Fibroblast of peridontal ligament (primary cell): ENCODE measurements around the gene SERPINI2.

Source experiments
- DNase-seq: peaks from one replicate; pipeline ENCODE4 v3.0.0-alpha.2; 2010; ENCODE audit errors: extremely low read depth

SERPINI2 gene, protein sequence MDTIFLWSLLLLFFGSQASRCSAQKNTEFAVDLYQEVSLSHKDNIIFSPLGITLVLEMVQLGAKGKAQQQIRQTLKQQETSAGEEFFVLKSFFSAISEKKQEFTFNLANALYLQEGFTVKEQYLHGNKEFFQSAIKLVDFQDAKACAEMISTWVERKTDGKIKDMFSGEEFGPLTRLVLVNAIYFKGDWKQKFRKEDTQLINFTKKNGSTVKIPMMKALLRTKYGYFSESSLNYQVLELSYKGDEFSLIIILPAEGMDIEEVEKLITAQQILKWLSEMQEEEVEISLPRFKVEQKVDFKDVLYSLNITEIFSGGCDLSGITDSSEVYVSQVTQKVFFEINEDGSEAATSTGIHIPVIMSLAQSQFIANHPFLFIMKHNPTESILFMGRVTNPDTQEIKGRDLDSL

DNA sequence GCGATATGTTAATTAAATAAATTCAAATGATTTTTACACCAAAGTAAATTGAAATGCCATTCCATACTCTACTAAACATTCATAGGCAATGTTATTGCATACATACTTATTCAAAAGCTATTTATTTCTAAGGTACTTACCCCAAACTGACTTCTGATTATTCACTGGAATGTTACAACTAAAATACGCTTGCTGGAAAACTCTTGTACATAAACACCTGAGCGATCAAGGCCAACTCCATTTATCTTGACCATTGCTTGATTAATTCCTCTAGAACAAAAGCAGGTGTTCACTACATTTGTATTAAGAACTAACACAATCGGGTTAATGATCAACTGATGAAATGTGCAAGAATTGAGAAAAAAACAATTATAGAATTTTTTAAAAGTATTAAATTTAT is at the start of gene SERPINI2:
Gene SERPINI2, minus strand, starts transcription at position 180 of the 400 bp plus-strand sequence. CDS start 2,208 bp downstream, outside the sequence.
- DNase-seq: no peak

DNA sequence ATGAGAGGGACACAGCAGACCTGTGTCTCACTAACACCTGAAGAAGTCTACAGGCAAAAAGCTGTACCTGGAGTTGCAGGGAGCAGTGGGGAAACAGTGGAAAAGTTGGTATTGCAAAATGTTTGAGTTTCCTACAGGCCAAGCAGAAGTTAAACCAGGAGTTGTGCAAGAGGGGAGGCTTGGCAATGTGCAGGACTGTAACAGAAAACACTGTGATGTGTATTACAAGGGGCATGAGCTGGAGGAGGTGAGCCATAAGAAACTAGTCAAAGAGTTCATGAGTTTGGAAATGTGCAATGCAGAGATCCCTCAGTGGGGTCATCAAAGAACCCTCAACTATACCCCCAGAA is 47.1 kb upstream of the SERPINI2 start:
- no peak for DNase-seq

DNA sequence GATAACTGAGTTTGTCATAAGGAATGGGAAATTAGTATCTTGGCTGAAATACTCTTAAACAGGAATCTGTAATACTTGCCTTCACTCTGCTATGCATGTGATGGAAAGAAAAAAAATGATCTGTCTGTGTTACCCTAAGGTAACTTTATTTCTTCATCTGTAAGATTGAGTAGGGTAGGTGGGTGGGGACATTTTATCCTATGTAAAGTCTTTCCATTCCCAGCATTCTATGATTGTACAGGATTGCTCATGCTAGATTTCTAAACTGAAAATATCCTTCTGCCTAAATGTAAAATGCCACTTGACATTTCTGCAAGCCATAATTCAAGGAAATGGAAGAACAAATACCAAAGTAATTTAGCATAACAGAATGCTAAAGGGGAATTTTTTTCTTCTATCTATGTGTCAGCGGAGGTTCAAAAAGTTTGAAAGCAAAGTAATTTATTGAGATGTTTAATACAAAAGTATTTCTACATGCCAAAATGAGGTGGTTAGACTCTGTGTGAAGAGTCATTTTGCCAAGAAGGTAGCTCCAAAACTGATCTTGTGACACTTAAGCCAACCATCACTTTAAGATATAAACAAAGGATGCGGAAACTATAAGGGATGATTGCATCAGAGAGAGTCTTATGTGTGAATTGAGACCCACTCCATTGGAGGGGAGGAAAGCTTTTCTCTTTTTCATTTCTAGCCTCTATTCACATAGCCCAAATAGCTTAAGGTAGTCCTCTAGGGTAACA is 46.6 kb upstream of the SERPINI2 start:
- no peak for DNase-seq

DNA sequence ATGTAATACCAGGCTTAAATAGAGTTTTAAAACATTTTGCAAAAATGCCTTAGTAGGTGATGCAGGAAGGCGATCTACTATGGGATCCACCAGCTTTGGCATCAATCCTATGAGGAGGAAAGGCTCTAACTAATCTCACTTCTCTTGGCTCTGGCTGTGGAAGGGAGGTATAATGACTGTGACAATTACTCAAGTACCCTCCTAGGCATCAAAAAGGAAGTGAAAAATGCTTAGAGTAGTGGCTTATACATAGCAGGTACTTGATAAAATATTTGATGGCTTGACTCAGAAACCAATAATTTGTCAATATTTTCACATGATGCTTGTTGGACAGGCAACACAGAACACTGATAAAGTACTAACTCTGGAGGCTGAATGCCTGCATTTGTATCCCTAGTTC is 34.1 kb upstream of the SERPINI2 start:
- DNase-seq: no peak

DNA sequence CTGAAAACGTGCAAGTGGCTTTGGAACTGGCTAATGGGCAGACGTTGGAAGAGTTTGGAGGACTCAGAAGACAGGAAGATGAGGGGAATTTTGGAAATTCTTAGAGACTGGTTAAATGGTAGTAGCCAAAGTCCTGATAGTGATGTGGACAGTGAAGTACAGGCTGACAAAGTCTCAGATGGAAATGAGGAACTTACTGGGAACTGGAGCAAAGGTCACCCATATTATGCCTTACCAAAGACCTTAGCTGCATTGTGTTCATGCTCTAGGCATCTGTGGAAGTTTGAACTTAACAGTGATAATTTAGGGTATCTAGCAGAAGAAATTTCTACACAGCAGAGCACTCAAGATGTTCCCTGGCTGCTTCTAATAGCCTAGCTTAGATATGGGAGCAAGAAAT is 28.6 kb upstream of the SERPINI2 start:
- DNase-seq: no peak

DNA sequence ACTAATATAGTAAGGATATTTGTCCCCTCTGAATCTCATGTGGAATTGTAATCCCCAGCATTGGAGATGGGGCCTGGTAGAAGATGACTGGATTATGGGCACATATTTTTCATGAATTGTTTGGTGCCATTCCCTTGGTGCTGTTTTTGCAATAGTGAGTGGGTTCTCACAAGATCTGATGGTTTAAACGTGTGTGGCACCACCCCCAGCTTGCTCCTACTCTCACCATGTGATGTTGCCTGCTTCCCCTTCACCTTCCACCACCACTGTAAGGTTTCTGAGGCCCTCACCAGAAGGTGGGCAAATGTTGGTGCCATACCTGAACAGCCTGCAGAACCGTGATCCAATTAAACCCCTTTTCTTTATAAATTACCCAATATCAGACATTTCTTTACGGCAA is 28.1 kb upstream of the SERPINI2 start:
- DNase-seq: no peak

DNA sequence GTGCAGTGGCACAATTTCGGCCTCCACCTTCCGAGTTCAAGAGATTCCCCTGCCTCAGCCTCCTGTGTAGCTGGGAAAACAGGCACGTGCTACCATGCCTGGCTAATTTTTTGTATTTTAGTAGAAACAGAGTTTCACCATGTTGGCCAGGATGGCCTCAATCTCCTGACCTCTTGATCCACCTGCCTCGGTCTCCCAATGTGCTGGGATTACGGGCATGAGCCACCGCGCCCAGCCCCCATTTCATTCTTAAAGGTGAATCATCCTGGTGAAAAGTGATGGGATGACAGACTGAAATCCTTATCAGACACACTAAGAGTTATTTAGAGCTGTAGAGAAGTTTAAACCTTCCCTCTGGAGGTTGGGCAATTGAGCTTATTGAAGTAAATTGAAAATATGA is 24.1 kb upstream of the SERPINI2 start:
- DNase-seq: no peak

DNA sequence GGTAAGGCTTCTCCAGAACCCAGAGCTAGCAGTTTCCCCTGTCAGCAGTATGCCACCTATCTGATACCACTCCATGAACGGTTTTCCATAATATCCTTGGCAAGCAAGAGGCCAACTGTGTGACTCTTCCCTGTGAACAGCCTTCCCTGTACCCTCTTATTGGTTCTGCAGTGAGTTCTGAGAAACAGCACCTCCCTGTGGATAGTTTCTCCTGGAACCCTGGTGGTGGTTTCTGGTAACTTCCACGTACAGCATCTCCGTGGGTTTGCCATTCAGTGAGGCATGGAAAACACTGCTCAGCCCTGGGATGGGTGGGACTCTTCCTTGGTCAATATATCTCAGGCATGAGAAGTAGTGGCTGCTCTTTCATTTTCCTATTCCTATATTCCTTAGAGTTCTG is 19.4 kb upstream of the SERPINI2 start:
- no peak for DNase-seq

DNA sequence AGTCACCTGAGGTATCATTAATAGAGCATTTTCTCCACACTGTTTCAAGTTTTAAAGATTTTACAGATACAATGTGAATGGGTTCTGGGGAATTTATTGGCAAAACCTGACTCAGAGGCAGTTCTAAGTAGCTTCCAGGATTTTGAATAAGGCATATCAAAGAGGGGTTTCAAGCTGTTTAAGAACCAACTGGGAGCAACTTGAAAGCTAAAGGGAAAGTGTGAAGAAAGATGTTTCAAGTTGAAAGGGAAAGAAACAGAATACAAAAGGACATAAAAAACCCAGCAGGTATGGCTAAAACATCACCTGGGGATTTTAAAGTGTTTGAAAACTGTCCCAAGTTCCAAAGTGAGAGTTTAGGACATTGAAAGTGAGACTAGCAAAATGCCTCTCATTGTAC is 17.8 kb upstream of the SERPINI2 start:
- no peak for DNase-seq

DNA sequence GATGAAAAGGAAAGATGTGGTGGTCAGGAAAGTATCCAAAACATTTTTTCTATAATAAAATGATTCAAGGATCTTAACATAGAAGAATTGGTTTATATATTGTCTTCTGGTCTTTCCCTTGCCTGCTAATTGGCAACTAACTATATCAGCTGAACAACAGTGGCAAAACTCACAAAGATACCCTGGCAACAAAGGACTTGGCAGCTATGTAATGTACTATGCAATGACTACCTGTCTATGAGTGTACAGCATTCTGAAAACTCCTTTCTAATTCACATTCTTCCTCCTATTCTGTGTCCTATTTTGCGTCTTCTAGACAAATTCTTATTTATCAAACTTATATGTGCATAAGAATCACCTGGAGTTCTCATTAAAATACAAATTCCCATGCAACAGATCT is 15.7 kb upstream of the SERPINI2 start:
- no peak for DNase-seq

DNA sequence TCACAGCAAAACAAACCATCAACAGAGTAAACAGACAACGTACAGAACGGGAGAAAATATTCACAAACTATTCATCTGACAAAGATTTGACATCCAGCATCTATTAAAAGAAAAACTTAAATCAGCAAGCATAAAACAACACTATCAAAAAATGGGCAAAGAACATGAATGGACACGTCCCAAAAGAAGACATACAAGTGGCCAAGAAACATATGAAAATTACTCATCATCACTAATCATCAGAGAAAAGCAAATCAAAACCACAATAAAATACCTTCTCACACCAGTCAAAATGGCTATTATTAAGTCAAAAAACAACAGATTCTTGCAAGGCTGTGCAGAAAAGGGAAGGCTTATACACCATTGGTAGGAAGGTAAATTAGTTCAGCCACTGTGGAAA is 13.7 kb upstream of the SERPINI2 start:
- DNase-seq: no peak

DNA sequence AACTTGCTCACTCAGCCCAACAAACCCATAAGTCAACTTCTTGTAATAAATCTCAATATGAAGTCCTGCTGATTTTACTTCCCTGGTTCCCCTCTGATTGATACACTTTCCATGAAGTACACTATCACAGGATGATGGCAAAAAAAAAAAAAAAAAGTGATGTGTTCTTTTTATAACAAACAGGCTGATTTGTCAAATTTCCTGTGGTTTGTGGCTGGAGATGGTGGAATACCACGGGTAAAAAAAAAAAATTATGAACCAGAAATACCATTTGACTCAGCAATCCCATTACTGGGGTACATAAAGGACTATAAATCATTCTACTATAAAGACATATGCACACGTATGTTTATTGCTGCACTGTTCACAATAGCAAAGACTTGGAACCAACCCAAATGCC is 10.7 kb upstream of the SERPINI2 start:
- DNase-seq: no peak

DNA sequence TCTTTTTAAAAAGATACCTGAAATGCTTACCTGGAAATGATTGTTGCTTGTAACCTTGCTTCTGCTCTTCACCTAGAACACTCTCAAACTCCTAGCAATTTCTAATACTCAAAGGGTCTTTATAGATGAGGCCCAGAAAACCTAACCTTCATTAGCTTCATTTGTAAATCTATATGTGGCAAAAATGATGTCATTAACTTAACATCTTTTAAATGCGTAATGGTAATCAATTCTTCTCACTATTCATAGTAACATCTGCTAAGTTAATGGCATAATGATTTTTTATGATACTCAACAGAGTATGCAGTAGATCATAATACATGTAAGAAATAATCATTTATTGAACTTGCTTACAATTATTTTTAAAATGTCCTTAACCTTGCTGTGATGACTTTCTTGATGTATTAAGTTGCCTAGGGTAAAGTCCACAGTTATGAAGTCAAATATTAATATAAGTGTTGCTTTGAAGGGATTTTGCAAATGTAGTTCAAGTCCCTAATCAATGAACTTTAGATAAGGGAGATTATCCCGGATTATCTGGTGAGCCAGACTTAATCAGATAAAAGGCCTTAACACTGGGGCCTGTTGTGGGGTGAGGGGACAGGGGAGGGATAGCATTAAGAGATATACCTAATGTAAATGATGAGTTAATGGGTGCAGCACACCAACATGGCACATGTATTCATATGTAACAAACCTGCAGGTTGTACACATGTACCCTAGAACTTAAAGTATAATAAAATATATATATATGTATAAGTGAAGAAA is 10.1 kb upstream of the SERPINI2 start:
- DNase-seq: no peak

DNA sequence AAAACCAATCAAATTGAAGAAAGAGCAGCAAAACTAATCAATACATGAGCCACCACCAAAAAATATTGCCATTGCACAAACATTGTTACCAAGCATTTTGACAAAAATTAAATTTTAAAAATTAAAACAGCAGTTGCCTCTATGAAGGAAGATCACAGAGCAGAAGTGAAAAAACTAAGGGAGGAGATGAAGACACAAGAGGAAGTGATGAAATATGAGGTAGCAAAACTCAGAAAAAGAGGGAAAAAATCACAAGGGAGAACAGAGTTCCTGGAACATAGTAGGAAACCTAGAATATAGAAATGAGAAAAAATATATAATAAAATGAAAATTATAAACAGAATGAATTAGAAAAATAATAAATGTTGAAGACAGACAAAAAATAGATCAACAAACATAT is 7.3 kb upstream of the SERPINI2 start:
- no peak for DNase-seq

DNA sequence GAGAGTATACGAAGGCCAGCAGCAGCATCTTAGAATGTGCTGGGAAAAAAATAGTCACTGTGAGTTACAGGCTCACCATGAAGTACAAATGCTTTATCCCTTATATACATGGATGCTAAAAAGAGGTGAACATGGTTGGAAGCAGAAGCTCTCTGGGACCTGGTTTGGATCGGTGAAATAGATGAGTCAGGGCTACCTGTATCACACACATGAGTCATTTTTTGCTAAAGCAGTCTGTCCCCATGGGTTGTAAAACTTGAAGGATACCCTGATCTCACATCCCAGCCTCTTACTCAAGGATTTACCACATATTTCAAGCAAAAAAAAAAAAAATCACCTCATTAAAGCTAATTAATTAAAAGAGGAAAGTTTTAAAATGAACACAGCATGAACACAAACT is 6.9 kb upstream of the SERPINI2 start:
- DNase-seq: no peak

DNA sequence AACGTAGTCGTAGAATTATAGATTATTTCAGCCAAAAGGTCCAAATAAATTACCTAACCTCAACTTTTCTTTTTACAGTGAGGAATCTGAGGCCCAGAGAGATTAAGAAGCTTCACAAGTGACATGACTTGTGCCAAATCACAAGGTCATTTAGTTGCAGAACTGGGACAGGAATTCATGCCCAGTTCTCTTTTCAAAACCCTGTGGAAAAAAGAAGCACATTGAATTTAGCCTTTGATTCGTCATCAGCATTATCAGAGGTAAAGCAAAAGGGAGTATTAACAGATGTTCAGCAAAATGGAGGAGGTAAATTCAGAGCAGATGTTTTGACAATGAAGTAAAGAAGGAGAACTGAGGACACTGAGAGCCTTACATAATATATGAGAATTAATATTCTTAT is 4.5 kb downstream of the SERPINI2 start:
- no peak for DNase-seq

DNA sequence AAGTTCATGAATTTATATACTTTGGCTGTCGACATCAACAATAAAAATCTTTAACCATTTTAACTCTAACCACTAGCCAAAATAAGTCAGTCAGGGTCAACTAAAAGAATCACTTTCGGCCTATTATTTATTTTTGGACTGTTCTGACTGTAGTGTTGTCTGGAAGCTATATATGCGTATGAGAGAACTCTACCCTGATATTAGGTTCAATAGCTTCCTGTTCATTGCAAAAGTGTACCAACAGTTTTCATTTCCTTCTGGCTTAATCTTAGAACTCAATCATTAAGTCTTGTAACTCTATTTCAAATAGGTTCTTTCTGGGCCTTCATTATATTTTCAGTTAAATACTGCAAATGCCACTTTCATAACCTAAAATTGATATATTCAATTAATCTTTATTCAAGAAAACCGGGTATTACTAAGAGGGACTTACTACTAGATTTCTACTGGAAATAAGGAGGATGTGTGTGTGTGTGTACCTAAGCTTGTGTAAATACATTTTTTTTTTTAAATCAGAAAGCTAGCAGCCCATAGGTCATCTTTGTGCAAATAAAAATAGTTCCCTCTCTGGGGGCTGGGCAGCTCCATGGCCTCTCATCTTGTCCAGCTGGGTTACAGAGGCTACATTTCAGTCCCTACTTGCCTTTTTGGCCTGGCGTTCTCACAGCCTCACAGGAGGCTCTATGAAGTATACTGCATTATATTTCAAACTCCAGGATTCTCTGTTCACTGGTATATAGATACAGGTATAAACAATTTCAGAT is 5.8 kb downstream of the SERPINI2 start:
- DNase-seq: no peak

DNA sequence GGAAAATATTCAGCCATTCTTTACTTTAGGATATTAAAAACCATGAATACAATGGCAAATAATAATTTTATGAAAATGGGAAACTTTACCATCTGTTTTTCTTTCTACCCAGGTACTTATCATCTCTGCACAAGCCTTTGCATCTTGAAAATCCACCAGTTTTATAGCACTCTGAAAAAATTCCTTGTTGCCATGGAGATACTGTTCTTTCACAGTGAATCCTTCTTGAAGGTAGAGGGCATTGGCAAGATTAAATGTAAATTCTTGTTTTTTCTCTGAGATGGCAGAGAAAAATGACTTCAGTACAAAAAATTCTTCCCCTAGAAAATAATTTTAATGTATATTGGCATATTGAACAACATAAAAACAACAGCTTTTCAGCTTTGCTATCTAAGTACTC is 6.9 kb downstream of the SERPINI2 start:
- DNase-seq: no peak

DNA sequence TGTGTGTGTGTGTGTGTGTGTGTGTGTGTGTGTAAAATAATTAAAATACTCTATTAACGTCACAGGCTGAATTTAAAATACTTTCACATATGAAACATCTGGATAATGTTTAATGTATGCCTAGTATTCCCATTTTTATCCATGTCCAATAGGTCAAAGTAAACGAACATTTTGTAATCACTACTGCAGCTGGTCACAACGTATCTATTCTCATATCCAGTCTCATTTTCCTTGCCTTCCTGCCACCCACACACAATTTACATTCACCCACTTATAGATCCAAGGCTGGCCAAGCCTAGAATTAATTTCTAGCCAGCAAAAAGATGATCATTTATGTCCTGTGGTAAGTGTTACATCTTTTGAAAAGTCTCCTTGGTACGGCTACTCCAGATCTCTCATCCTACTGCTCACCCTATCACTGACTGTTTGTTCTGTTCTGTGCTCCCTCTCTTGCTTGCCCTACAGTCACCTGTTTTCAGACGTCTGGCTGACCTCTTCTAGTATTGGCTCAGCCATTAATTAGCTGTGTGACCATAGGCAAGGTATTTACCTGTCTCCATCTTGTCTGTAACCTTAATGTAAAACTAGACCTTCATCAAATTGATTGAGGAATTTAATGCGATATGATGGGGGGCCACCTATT is 17.6 kb downstream of the SERPINI2 start:
- DNase-seq: no peak

DNA sequence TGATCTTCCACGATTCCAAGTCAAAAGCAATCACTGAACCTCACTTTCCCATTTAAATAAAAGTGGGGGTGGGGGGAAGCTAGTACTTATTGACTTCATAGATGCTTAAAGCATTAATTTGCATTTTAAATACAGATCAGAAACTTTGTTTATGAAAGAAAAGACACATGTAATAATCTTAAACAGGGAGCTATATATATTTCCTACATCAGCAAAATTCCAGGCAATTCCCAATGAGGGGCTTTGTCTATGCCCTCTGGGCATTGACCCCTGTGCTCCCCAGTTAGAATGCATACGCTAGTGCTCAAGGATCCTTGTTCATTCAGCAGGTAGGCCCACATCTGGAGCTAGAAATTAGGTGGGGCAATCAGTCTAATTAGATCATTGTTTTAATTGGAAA is 20.0 kb downstream of the SERPINI2 start:
- DNase-seq: no peak

DNA sequence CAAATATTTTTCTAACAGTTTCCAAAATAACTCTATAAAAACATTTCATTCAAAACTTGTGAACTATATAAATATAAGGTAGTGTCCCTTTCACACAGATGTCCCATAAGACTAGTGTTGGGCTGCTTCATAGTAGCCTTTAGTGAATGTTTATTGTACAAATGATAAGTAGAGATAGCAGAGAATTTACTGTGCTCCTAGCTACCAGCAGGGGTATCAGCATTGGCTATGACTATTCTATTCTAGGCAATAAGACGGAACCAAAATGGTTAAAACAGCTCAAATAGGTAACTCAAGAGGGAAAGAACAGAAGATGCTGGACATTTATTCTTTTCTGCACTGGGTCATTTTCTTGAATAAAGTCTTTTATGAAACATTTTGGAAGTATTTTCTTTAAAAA is 22.6 kb downstream of the SERPINI2 start:
- no peak for DNase-seq
